ENCODE results near the gene PGAP2.
A peak's percentile ranks its signal among the peaks of the same experiment; 100 is the strongest.
"Not testable (repeated sequence)": the region's sequence is repeated elsewhere in the genome, so short reads cannot be mapped to it uniquely, and the experiment has no call there.

The PGAP2 gene

GRCh38 chr11:3855808-3856491 lies 47.6 kb downstream of the PGAP2 start:
- Mint-ChIP-seq H3K36me3 (no peaks in the 10 kb centered on the region), H3K4me1 (peaks cover 68% of the 10 kb centered on the region), H3K9me3 (no peaks in the 10 kb centered on the region), H3K27me3 (no peaks in the 10 kb centered on the region), H3K4me3 (peak overlapping the region; percentile 98), H3K27ac (peak overlapping the region; percentile 97)

GRCh38 chr11:3856856-3857553 lies 48.6 kb downstream of the PGAP2 start:
- Mint-ChIP-seq H3K4me1 (peaks cover 74% of the 10 kb centered on the region), H3K36me3 (peaks cover 1% of the 10 kb centered on the region), H3K27me3 (no peaks in the 10 kb centered on the region), H3K4me3 (peak overlapping the region; percentile 98), H3K27ac (peak overlapping the region; percentile 97), H3K9me3 (no peaks in the 10 kb centered on the region)

- peak overlapping the region; percentile 98 for H3K4me3 Mint-ChIP-seq
- H3K36me3 Mint-ChIP-seq = peaks cover 1% of the 10 kb centered on the region
- peak overlapping the region; percentile 95 for H3K27ac Mint-ChIP-seq
- no peaks in the 10 kb centered on the region for H3K9me3 Mint-ChIP-seq
- peaks cover 76% of the 10 kb centered on the region for H3K4me1 Mint-ChIP-seq
- no peaks in the 10 kb centered on the region for H3K27me3 Mint-ChIP-seq
Observed at GRCh38 chr11:3857628-3858027, 49.3 kb downstream of the PGAP2 start.

GRCh38 chr11:3859373-3859881 lies 51.1 kb downstream of the PGAP2 start:
- H3K36me3 Mint-ChIP-seq = peaks cover 2% of the 10 kb centered on the region
- H3K9me3 Mint-ChIP-seq = no peaks in the 10 kb centered on the region
- peaks cover 72% of the 10 kb centered on the region for H3K4me1 Mint-ChIP-seq
- H3K4me3 Mint-ChIP-seq = peak overlapping the region; percentile 98
- peak overlapping the region; percentile 89 for H3K27ac Mint-ChIP-seq
- no peaks in the 10 kb centered on the region for H3K27me3 Mint-ChIP-seq

GRCh38 chr11:3860375-3860774 lies 52.0 kb downstream of the PGAP2 start:
- peaks cover 2% of the 10 kb centered on the region for H3K36me3 Mint-ChIP-seq
- no peaks in the 10 kb centered on the region for H3K9me3 Mint-ChIP-seq
- H3K4me3 Mint-ChIP-seq = peak overlapping the region; percentile 98
- peak overlapping the region; percentile 89 for H3K27ac Mint-ChIP-seq
- H3K27me3 Mint-ChIP-seq = no peaks in the 10 kb centered on the region
- peaks cover 77% of the 10 kb centered on the region for H3K4me1 Mint-ChIP-seq

- Mint-ChIP-seq H3K27ac (peak overlapping the region; percentile 89), H3K4me1 (peaks cover 83% of the 10 kb centered on the region), H3K4me3 (peak overlapping the region; percentile 98)
- H3K9me3 Mint-ChIP-seq, H3K36me3 Mint-ChIP-seq, H3K27me3 Mint-ChIP-seq: not testable (repeated sequence)
Observed at GRCh38 chr11:3860898-3861393, 52.6 kb downstream of the PGAP2 start.

- Mint-ChIP-seq H3K4me3 (peak overlapping the region; percentile 98), H3K27ac (peak overlapping the region; percentile 87), H3K4me1 (peaks cover 90% of the 10 kb centered on the region), H3K27me3 (no peaks in the 10 kb centered on the region), H3K9me3 (no peaks in the 10 kb centered on the region), H3K36me3 (peaks cover 2% of the 10 kb centered on the region)
Observed at GRCh38 chr11:3861683-3862082, 53.3 kb downstream of the PGAP2 start.

GRCh38 chr11:3865388-3866193 lies 57.2 kb downstream of the PGAP2 start:
- no peaks in the 10 kb centered on the region for H3K9me3 Mint-ChIP-seq
- peaks cover 2% of the 10 kb centered on the region for H3K36me3 Mint-ChIP-seq
- H3K27ac Mint-ChIP-seq = peak overlapping the region; percentile 87
- peaks cover 95% of the 10 kb centered on the region for H3K4me1 Mint-ChIP-seq
- H3K4me3 Mint-ChIP-seq = peak overlapping the region; percentile 63
- no peaks in the 10 kb centered on the region for H3K27me3 Mint-ChIP-seq

GRCh38 chr11:3866206-3866605 lies 57.8 kb downstream of the PGAP2 start:
- no peaks in the 10 kb centered on the region for H3K9me3 Mint-ChIP-seq
- H3K27me3 Mint-ChIP-seq = no peaks in the 10 kb centered on the region
- H3K36me3 Mint-ChIP-seq = peaks cover 2% of the 10 kb centered on the region
- H3K4me3 Mint-ChIP-seq = peak overlapping the region; percentile 63
- peaks cover 96% of the 10 kb centered on the region for H3K4me1 Mint-ChIP-seq
- peak overlapping the region; percentile 87 for H3K27ac Mint-ChIP-seq

- H3K9me3 Mint-ChIP-seq = no peaks in the 10 kb centered on the region
- peaks cover 4% of the 10 kb centered on the region for H3K36me3 Mint-ChIP-seq
- H3K27ac Mint-ChIP-seq = peak overlapping the region; percentile 84
- H3K27me3 Mint-ChIP-seq = no peaks in the 10 kb centered on the region
- H3K4me1 Mint-ChIP-seq = peaks cover 96% of the 10 kb centered on the region
- peak overlapping the region; percentile 69 for H3K4me3 Mint-ChIP-seq
Observed at GRCh38 chr11:3866836-3867208, 58.5 kb downstream of the PGAP2 start.

GRCh38 chr11:3867209-3868091 lies 59.1 kb downstream of the PGAP2 start:
- H3K36me3 Mint-ChIP-seq = peaks cover 3% of the 10 kb centered on the region
- no peaks in the 10 kb centered on the region for H3K27me3 Mint-ChIP-seq
- H3K4me1 Mint-ChIP-seq = peaks cover 96% of the 10 kb centered on the region
- H3K27ac Mint-ChIP-seq = peak overlapping the region; percentile 84
- H3K4me3 Mint-ChIP-seq = peak overlapping the region; percentile 69
- no peaks in the 10 kb centered on the region for H3K9me3 Mint-ChIP-seq

- Mint-ChIP-seq H3K27ac (no peak overlapping the region), H3K9me3 (no peaks in the 10 kb centered on the region), H3K4me3 (no peak overlapping the region), H3K36me3 (peaks cover 7% of the 10 kb centered on the region), H3K4me1 (peaks cover 95% of the 10 kb centered on the region), H3K27me3 (no peaks in the 10 kb centered on the region)
Observed at GRCh38 chr11:3873712-3874349, 65.5 kb downstream of the PGAP2 start.
